HG02970 (cell line): ENCODE measurements around the gene CCL24.
"Not testable (repeated sequence)": the region's sequence is repeated elsewhere in the genome, so short reads cannot be mapped to it uniquely, and the experiment has no call there.

Experiments used
- ATAC-seq: cut with Tn5 transposase; IDR thresholded peaks from one replicate; pipeline ENCODE4 v1.9.1; 2021; ENCODE audit warnings: mild to moderate bottlenecking, moderate library complexity, moderate number of reproducible peaks; ENCODE audit not compliant: unreplicated experiment, low FRiP score

Gene CCL24

GRCh38 chr7:75788154-75788847 is 25.3 kb downstream of the CCL24 start:
- ATAC-seq: not testable (repeated sequence)

- not testable (repeated sequence) for ATAC-seq
Measured at GRCh38 chr7:75783058-75783457, 30.5 kb downstream of the CCL24 start.

- ATAC-seq: not testable (repeated sequence)
Measured at GRCh38 chr7:75780647-75781273, 32.8 kb downstream of the CCL24 start.

- not testable (repeated sequence) for ATAC-seq
Measured at GRCh38 chr7:75779516-75779915, 34.1 kb downstream of the CCL24 start.

- not testable (repeated sequence) for ATAC-seq
Measured at GRCh38 chr7:75779035-75779434, 34.6 kb downstream of the CCL24 start.

- ATAC-seq: no peak
Measured at GRCh38 chr7:75776295-75776971, 37.2 kb downstream of the CCL24 start.

GRCh38 chr7:75773958-75774357 is 39.6 kb downstream of the CCL24 start:
- ATAC-seq: not testable (repeated sequence)

GRCh38 chr7:75772081-75773077 is 41.2 kb downstream of the CCL24 start, which contains the start of gene CCL26:
CCL26 (minus strand) TSS chr7:75772211; CDS start chr7:75772176, 35 bp downstream.
- ATAC-seq: no peak

- no peak for ATAC-seq
Measured at GRCh38 chr7:75771224-75771623, 42.4 kb downstream of the CCL24 start.

- no peak for ATAC-seq
Measured at GRCh38 chr7:75762350-75762917, 51.2 kb downstream of the CCL24 start.

- not testable (repeated sequence) for ATAC-seq
Measured at GRCh38 chr7:75761801-75762200, 51.8 kb downstream of the CCL24 start.
